Posterior vena cava (tissue), 2 donors: ENCODE measurements around the gene F10. TPM values are rescaled to one million over a fixed set of nuclear protein-coding genes. Genes with fewer than 3 reads are reported as not detected.

Source experiments
- total RNA-seq, 2 donors: library from RNA; stranded (reverse); fragmentation: NEBNext Ultra II Directional; extraction: Animal tissue kit (Norgen Biotek cat#: 25700); gene quantifications; one replicate each; pipeline ENCODE4 v1.2.1, GENCODE V29; 2021
- donor health status: DM: yes; HTN: yes; CAD: no.
- donor health status: DM: yes; HTN: yes; CAD: no.

F10 gene
- total RNA-seq, 2 donors from 2014 or later, result 19.8 to 48.4 TPM

Other genes starting within 250 kb of the F10 start
- 10 to 100 TPM; 28.6 to 33.1 TPM for gene MCF2L, start 153.6 kb upstream of the F10 start, total RNA-seq
- under 1 TPM in 1 of 2 donors, not detected in 1; 0.10 TPM for gene F7, start 17.0 kb upstream of the F10 start, total RNA-seq
- not detected for gene PROZ, start 35.8 kb downstream of the F10 start, total RNA-seq
- 10 to 100 TPM; 31.4 to 32.2 TPM for gene PCID2, start 85.9 kb downstream of the F10 start, total RNA-seq
- 10 to 100 TPM; 57.5 to 58.5 TPM for gene CUL4A, start 86.8 kb downstream of the F10 start, total RNA-seq
- gene LAMP1, start 174.4 kb downstream of the F10 start, total RNA-seq, result 100 to 1,000 TPM; 146 to 197 TPM
- gene GRTP1, start 241.3 kb downstream of the F10 start, total RNA-seq, result 1 to 10 TPM; 3.8 to 4.9 TPM